Endothelial cell of hepatic sinusoid (primary cell): ENCODE data around the gene PCDHGC5.

Source experiments
- in situ Hi-C: cut with HindIII; loops from 2 replicates; pipeline ENCODE4 v1.10.0; 2017; ENCODE audit warnings: low sequenced_read_pairs

PCDHGC5 gene

GRCh38 chr5:141488591-141489561, at the start of gene PCDHGC5:
PCDHGC5 (plus strand) TSS chr5:141489081; CDS start chr5:141489241, 160 bp downstream.
- in situ Hi-C loops, result loop anchor here (5.0 kb wide), 1 partner anchor 33 kb away; no protein-coding TSS in a partner anchor

- in situ Hi-C loops, result loop anchor here (5.0 kb wide), 2 partner anchors 32 to 73 kb away; partner anchors contain the start of gene PCDHGB6
Measured at GRCh38 chr5:141439411-141440141, 49.3 kb upstream of the PCDHGC5 start.

- in situ Hi-C loops, result loop anchor here (5.0 kb wide), 2 partner anchors 33 to 72 kb away; partner anchors contain the start of gene PCDHGB6
Measured at GRCh38 chr5:141440341-141440740, 48.5 kb upstream of the PCDHGC5 start.

GRCh38 chr5:141441571-141442170, 47.2 kb upstream of the PCDHGC5 start:
- in situ Hi-C loops, result loop anchor here (5.0 kb wide), 2 partner anchors 34 to 71 kb away; partner anchors contain the start of gene PCDHGB6

- in situ Hi-C loops, result no loop called here
Measured at GRCh38 chr5:141465351-141465750, 23.5 kb upstream of the PCDHGC5 start.

- in situ Hi-C loops, result no loop called here
Measured at GRCh38 chr5:141475625-141476131, 13.2 kb upstream of the PCDHGC5 start, which contains the start of gene PCDHGC3. PCDHGC3 (plus strand) TSS chr5:141475966; CDS start chr5:141476117, 151 bp downstream.

GRCh38 chr5:141476132-141476911, 12.6 kb upstream of the PCDHGC5 start:
- in situ Hi-C loops, result no loop called here

- in situ Hi-C loops, result no loop called here
Measured at GRCh38 chr5:141477044-141477575, 11.8 kb upstream of the PCDHGC5 start.

GRCh38 chr5:141477815-141478214, 11.1 kb upstream of the PCDHGC5 start:
- in situ Hi-C loops, result no loop called here

GRCh38 chr5:141478321-141478945, 10.4 kb upstream of the PCDHGC5 start:
- in situ Hi-C loops, result no loop called here

- in situ Hi-C loops, result no loop called here
Measured at GRCh38 chr5:141479776-141480175, 9.1 kb upstream of the PCDHGC5 start.

GRCh38 chr5:141483902-141484301, 5.0 kb upstream of the PCDHGC5 start:
- in situ Hi-C loops, result no loop called here

GRCh38 chr5:141484310-141484640, 4.6 kb upstream of the PCDHGC5 start:
- in situ Hi-C loops, result no loop called here

GRCh38 chr5:141484641-141485311, 4.1 kb upstream of the PCDHGC5 start, which contains the start of gene PCDHGC4:
PCDHGC4 (plus strand) TSS chr5:141485030; CDS start chr5:141485174, 144 bp downstream.
- in situ Hi-C loops, result loop anchor here (5.0 kb wide), 1 partner anchor 38 kb away; no protein-coding TSS in a partner anchor

- in situ Hi-C loops, result loop anchor here (5.0 kb wide), 1 partner anchor 37 kb away; no protein-coding TSS in a partner anchor
Measured at GRCh38 chr5:141485321-141486055, 3.4 kb upstream of the PCDHGC5 start.

- in situ Hi-C loops, result loop anchor here (5.0 kb wide), 1 partner anchor 36 kb away; no protein-coding TSS in a partner anchor
Measured at GRCh38 chr5:141486091-141486490, 2.8 kb upstream of the PCDHGC5 start.

- in situ Hi-C loops, result loop anchor here (5.0 kb wide), 1 partner anchor 35 kb away; no protein-coding TSS in a partner anchor
Measured at GRCh38 chr5:141487131-141487530, 1.8 kb upstream of the PCDHGC5 start.
